Astrocyte of the hippocampus (primary cell): ENCODE measurements around the gene B4GALNT4.
"Not testable (repeated sequence)": the region's sequence is repeated elsewhere in the genome, so short reads cannot be mapped to it uniquely, and the experiment has no call there.

Experiments
- DNase-seq: peaks from one replicate; pipeline ENCODE4 v3.0.0; 2011; ENCODE audit warnings: low read depth, low spot score

B4GALNT4 gene

DNA sequence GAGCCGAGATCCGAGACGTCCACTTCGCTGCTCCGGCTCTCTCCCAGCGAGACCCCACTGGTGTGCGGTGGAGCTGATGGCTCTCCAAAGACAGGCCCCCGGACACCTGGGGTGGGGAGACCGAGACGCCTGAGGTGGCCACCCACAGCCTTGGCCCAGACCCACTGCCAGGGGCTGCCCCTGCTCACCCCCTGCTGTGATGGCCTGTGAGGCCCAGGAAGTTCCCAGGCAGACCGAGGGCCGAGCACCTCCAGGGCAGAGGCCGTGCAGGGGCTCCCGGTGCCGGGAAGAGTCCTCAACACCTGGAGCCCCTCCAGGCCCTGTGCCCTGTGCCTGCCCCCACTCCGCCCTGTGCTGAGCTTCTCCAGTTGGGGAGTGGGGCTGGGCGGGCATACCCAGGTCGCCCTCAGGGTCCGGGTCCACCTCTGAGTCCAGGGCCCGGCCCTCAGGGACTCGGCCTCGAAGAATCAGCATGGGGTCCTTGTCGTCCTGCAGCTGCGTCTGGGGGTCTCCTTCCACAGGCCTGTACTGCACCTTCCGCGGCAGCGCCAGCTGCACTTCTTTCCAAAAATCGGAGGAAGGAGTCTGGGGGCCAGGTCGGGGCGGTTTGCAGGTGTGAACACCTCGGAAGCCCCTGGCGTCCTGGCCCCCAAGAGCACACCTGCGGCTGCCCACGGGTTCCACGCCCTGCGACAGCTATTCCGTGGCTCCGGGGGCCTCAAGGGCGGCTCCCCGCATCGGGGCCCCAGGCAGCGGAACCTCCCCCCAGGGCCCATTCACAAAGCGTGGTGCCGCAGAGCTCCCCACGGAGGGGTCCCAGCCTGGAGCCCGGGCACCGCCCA lies 36.9 kb downstream of the B4GALNT4 start:
- DNase-seq = no peak

DNA sequence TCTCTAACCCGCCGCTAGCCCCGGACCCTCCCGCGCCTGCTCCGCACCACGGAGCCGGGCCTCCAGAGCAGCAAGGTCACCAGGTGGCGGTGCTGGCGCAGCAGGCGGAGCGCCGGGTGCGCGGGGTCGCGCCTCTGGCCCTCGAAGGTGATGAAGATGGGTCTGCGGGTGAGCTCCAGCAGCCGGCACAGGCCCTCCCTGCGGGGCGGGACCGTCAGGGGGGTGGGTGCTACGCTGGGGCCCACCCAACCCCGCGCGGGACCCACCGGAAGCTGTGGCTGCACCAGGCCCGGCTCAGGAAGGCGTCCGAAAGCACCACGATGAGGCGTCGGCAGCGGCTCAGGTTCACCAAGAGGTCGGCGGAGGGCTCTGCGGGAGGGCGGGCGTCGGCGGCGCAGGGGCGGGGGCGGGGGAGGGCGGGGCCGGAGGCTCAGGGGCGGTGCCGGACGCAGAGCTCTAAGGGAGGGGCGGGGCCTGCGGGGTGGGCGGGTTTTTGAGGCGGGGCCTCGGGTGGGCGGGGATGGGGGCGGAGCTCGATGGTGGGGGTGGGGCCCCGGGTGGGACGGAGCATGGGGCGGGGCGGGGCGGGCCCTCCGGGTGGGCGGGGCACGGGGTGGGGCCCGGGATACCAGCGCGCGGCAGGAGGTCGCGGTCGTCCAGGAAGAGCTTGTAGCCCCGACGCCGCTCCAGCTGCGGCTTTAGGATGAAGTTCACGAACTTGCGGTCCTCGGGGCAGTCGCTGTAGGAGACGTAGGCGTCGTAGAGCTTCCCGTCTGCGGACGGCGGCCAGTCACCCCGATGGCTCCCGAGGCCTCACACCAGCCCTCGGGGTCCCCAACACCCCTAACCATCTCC lies 37.7 kb downstream of the B4GALNT4 start:
- peak; percentile 80 for DNase-seq

DNA sequence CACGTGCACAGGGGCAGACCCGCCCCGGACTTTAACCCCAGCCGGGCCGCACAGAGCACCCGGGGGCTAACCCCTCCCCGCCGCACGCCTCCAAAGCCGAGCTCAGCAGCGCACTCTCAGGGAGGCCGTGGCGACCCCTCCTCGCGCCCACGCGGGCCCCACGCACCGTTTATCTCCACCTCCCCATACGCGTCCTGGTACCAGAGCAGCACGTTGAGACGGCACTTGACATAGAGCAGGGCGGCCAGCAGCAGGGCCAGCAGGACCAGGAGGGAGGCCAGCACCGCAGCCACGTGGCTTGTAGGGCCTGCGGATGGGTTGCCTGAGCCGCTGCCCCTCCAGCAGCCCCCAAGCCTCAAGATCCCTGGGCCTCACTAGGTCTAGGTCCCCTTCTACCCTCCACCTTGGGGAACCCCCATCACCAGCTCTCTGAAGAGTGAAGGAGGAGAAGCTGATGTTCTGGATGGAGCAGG lies 38.4 kb downstream of the B4GALNT4 start:
- no peak for DNase-seq

DNA sequence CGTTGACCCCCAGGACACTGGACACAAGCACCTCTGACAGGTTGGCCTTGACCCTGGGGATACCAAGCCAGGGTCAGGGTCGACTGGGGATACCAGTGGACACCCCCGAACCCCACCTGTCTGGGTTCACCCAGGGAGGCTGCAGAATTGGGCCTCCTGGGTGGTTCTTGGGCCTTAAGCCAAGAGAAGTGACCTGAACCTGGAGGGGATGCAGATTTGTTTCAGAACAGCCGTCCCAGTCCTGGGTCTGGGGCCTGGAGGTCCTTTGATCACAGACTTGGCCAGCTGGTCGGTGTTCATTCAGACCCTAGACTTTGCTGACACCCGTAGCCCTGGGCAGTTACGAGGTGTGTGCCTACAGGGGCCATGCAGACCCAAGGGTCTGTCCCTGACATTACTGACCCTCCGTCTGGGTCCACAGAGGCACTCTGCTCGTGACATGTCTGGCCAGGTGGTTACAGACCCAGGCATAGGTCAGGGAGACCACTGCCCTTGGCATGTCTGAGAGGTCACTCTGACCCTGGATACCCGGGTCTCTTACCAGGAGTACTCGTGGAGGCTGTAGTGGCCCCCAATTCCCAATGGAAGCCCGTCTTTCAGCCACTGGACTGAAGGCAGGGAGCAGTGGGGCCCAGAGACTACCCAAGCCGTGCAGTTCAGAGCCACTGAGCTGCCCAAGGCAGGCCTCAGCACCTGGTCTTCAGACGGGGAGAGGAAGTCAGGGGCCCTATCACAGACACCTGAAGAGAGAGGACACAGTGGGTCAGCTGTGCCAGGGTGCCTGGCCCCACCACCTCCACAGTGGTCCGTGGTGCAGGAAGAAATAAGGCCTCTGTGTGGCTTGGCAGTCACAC lies 39.1 kb downstream of the B4GALNT4 start:
- no peak for DNase-seq

DNA sequence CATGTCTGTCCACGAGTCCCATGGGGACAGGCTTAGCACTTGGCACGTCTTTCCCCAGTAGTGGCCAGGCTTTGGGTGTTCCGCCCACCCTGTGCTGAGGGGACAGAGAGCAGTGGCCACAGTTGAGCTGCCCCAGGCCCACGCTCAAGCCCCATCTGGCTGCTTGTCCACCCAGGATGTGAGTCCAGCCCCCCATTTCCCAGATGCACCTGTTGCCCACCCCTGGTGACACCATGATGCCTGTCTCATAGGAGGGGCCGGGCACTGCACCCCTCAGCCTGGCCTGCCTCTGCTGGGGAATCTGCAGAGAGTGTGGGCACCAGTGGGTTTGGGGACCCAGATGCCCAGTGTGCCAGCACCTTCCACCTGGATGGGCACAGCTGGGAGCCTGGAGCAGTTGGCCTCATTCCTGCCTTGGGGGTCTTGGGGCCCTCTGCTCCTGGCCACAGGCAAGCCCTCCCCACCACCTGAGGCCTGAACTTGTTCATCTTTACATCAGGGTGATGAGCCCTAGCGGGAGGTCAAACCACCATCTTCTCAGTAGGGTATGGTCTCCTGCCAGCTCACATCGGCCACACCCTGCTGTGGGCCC lies 39.8 kb downstream of the B4GALNT4 start:
- DNase-seq = no peak

DNA sequence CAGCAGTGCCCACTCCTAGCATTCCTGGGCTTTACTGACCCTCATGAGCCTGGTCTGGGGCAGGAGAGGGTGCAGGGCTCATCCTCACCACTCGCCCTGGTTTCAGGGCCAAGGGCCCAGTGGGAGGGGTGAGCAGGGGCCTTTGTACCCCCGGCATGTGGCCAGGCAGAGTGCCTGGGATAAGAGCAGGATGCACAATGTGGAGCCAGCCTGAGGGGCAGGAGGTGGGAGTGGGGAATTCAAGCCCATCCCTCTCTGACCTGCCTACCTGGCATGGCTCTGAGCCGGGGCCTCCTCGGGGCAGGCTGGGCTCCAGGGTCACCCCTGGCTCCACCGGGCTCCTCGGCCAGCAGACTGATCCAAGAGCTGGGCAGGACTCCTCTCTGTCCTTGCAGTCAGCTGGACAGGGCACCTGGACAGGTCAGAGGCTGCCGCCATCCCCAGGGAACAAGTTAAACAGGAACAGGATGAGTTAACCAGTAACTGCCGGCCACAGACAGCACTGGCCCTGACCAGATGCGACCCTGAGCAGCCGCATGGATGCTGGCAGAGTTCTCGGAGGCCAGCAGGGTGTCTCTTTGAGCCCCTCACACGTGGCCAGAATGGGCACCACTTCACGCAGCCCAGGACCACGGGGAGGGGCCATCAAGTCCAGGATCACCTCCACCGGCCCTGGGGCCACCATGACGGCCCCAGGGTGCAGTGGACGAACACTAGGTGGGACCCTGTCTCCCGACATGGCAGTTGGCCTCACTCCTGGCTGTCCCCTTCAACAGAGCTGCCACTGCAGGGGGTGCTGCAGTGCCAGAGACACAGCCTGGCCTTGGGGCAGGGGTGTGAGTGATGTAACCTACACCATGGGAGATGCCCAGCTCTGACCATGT lies 40.5 kb downstream of the B4GALNT4 start:
- DNase-seq = no peak

DNA sequence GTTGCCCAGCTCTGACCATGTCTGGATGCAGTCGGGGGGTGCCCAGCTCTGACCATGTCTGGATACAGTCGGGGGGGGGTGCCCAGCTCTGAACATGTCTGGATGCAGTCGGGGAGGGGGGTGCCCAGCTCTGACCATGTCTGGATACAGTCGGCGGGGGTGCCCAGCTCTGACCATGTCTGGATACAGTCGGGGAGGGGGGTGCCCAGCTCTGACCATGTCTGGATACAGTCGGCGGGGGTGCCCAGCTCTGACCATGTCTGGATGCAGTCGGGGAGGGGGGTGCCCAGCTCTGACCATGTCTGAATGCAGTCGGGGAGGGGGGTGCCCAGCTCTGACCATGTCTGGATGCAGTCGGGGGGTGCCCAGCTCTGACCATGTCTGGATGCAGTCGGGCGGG lies 41.4 kb downstream of the B4GALNT4 start:
- not testable (repeated sequence) for DNase-seq

DNA sequence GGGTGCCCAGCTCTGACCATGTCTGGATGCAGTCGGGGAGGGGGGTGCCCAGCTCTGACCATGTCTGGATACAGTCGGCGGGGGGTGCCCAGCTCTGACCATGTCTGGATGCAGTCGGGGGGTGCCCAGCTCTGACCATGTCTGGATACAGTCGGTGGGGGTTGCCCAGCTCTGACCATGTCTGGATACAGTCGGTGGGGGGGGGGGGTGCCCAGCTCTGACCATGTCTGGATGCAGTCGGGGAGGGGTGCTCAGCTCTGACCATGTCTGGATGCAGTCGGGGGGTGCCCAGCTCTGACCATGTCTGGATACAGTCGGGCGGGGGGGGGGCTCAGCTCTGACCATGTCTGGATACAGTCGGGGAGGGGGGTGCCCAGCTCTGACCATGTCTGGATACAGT lies 42.2 kb downstream of the B4GALNT4 start:
- not testable (repeated sequence) for DNase-seq

DNA sequence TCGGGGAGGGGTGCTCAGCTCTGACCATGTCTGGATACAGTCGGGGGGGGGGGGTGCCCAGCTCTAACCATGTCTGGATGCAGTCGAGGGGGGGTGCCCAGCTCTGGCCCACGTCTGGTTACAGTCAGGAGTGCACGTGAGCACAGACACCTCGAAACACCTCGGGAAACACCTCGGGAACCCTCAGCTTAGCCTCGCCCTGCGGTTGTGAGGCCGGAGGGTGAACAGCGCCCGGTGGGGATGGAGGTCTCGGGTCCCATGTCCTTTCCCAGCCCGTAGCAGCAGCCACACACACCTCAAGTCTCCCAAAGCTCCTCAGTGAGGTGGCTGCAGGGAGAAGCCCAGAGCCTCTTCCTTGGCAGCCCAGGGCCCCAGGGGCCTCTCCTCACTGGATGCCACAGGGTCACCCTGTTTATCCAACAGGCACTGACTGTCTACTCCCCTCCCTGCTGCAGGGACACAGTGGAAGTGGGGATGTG lies 43.4 kb downstream of the B4GALNT4 start:
- no peak for DNase-seq

DNA sequence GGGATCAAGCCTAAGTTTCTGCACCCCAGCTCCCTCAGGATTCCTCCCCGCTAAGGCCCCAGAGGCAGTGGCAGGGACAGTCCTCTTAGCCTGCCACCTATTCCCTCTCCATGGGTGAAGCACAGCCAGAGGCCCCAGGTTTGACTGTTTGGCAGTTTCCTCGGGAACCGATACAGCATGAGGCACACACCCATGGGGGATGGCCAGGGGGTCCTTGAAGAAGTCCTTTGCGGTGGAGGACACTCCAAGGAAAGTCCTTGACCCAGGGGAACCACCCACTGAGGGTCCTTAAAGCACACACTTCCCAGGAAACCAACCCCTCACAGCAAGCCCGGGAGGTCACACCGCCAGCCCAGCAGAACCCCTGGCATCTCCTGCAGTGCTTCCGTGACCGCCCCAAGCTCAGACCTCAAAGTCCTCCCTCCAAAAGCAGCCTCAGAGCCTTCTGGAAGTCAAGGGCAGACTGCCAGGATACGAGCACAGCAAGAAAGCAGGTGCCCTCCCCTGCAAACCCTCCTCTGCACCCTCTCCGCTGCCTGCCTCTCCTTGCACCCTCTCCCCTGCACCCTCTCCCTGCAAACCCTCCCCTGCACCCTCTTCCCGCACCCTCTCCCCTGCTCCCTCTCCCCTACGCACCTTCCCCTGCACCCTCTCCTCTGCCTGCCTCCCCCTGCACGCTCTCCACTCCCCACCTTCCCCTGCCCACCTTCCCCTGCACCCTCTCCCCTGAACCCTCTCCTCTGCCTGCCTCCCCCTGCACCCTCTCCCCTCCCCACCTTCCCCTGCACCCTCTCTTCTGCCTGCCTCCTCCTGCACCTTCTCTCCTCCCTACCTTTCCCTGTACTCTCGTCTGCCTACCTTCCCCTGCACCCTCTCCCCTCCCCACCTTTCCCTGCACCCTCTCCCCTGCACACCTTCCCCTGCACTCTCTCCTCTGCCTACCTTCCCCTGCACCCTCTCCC lies 44.1 kb downstream of the B4GALNT4 start:
- DNase-seq = no peak

DNA sequence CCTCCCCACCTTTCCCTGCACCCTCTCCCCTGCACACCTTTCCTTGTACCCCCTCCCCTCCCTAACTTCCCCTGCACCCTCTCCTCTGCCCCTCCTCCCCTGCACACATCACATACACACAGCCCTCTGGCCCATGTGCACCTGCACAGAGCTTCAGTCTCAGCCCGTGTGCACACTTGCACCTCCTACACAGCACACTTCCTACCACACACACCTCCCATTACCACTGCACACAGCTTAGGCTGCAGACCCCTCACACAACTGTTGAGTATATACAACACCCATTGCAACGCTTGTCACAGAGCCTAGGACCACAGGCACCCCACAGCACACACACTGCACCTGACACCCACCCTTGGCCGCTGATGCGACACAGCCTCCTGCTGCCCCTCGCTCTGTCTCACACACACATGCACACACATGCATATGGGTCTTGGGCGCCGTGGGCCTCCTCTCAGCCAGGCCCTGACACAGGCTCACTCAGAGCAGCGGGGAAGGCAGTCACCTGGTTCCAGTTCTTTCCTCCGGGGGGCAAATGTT lies 45.1 kb downstream of the B4GALNT4 start:
- DNase-seq = no peak

DNA sequence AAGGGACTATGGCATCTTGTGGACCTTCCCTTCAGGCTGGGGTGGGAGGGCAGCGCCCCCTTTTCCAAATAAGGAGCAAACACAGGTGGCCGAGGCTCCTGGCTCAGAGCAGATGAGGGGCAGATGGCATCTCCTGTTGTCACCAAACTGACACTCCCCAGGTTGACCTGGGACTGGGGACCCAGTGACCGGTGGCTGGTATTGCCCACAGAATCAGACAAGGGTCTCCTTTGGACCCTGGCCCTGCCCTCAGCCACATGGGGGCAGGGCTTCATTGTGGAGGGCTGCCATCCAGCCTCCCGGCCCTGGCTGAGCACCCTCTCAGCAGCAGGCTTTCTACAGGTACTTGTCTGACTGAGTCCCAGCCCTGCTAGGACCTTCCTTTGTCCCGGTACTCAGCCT lies 46.3 kb downstream of the B4GALNT4 start:
- no peak for DNase-seq

DNA sequence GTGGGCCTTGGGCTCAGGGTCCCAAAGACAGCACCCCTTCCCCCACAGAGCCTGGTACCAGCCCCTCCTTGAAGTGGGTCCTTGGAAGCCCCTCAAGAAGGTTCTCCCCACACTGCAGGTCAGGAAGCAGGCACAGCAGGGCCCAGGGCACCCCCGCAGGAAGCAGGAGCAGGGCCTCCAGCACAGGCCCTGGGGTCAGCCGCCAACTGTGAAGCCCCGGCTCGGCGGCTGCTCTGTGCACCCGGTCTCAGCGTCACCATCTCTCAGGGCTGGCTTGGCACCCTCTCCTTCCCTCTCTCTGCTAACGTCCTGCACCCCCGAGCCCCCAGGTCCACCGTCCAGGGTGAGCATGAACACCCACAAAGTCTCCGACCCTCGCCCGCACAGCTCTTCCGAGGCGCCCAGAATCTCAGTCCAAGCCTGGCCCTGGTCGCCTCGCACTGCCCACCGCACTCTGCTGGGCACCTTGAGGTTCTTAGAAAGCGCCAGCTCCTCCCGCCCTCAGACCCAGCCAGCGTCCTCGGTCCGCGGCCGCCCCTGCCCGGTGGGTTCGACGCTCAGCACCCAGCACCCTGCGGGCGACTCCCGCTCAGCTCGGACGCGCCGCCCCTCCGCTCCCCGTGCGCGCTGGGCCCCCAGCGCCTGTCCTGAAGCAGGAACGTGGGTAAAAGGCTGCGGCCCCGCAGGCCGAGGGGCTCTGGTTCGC lies 46.9 kb downstream of the B4GALNT4 start:
- no peak for DNase-seq

DNA sequence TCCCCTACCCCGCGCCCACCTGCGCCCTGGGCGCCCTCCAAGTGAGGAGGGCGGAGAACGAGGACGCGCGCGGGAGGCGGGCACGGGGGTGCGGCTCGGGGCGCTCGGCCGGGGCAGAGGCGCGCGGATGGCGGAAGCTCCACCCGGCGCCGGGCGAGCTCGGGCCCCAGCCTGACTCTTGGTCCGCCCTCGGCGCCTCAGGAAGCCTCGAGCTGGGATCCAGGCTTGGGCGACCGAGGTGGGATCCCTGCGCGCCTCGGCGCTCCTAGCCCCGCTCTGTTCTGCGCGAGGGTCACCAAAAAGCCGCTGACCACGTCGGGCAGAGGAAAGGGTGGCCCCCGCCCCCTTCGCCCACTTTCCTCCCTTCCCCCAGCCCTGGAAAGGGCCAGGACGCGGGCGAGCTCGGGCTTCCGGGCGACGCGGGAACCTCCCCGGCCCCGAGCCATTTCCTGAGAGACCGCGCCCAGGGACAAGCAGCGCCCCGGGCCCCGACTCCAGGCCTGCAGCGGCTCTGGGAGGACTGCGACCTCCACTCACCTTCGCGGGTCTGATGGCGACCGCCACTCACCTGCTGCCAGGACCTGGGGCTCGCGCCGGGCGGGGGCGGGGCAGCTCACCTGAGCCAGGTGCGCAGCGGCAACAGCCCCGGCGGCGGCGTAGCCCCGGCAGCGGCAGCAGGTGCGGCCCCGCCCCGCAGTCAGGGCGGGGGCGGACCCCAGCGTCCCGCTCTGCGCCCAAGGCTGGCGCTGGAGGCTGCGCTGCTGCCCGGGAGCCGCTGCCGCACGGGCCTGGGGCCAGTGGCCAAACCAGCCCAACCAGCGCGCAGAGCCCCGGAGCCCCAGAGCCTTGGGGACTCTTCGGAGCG lies 47.7 kb downstream of the B4GALNT4 start:
- no peak for DNase-seq

DNA sequence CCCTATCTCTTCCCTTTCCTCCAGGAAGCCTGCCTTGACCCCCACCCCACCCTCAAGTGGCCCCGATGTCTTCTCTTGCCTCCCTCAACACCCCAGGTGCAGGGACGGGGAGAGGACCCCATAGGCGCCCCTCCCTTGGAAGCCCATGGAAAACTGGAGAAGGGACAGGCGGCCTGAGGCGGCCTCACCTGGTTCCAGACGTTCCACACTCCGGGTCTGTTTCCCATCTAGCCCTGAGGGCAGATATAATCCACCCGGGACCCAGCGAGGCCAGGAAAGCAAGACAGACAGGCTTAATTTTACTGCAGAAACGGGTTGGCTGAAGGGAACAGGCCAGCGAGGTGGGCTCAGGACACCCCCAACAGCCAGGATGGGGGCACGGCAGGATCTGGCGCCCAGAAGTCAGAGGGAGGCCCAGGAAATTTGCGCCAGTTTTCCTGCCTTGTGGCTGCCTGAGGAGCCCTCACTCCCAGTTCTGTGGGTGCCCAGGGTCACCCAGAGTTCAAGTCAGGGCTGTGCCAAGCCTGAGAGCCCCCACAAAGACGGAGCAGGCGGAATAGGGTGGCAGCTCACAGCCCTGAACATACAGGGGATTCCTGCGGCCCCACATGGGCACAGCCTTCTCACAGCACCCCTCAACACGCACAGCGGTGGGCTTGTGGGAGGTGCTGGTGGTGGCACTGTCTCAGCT lies 48.5 kb downstream of the B4GALNT4 start:
- DNase-seq = no peak
